ENCODE measurements around the gene NISCH. TPM values are rescaled to one million over a fixed set of nuclear protein-coding genes. Genes with fewer than 3 reads are reported as not detected.

The NISCH gene
- total RNA-seq, 1 experiment from 2014 or later = 85.0 TPM

- Mint-ChIP-seq H3K36me3 (no peaks in the 10 kb centered on the region), H3K27me3 (ENCODE audit: low read depth) (no peaks in the 10 kb centered on the region), H3K27ac (no peak overlapping the region), H3K9me3 (no peaks in the 10 kb centered on the region), H3K4me1 (peaks cover 12% of the 10 kb centered on the region), H3K4me3 (no peak overlapping the region)
- 0 out of 2 replicates have a peak, but pooled peaks have one; percentile 28 for ATAC-seq
- ChIA-PET POLR2A (no interaction called here), CTCF (interaction anchor here (0.9 to 3.3 kb wide), 3 partner anchors 11 to 34 kb away, joined by 3 to 15 read pairs (median 4); no protein-coding TSS in a partner anchor)
- no peak for DNase-seq (ENCODE audit: low spot score)
- TF ChIP-seq ZNF416 (CRISPR knock-in tag; IDR thresholded peaks at IDR 0.05) (no peak), PRRX2 (CRISPR knock-in tag; IDR thresholded peaks at IDR 0.05) (no peak), SOX15 (CRISPR knock-in tag; IDR thresholded peaks at IDR 0.05) (no peak), ZNF121 (CRISPR knock-in tag; IDR thresholded peaks at IDR 0.05) (no peak), SMAD4 (CRISPR knock-in tag; IDR thresholded peaks at IDR 0.05) (no peak), ZNF317 (CRISPR knock-in tag; IDR thresholded peaks at IDR 0.05; ENCODE audit: borderline replicate concordance, low read depth) (no peak), MXD4 (CRISPR knock-in tag; IDR thresholded peaks at IDR 0.05; ENCODE audit: borderline replicate concordance) (no peak), FOXP1 (CRISPR knock-in tag; IDR thresholded peaks at IDR 0.05; ENCODE audit: borderline replicate concordance) (no peak), FOXJ3 (CRISPR knock-in tag; IDR thresholded peaks at IDR 0.05; ENCODE audit: borderline replicate concordance) (no peak), NR3C1 (CRISPR knock-in tag; conservative IDR thresholded peaks at IDR 0.05; ENCODE audit: low read depth) (no peak), ETV6 (CRISPR knock-in tag; IDR thresholded peaks at IDR 0.05) (no peak), FOXK1 (CRISPR knock-in tag; IDR thresholded peaks at IDR 0.05) (no peak), OVOL2 (CRISPR knock-in tag; IDR thresholded peaks at IDR 0.05; ENCODE audit: borderline replicate concordance) (no peak), ZNF532 (CRISPR knock-in tag; IDR thresholded peaks at IDR 0.05; ENCODE audit: borderline replicate concordance) (no peak), FOXP4 (CRISPR knock-in tag; IDR thresholded peaks at IDR 0.05) (no peak), MAX (CRISPR knock-in tag; IDR thresholded peaks at IDR 0.05) (no peak), USF2 (CRISPR knock-in tag; IDR thresholded peaks at IDR 0.05) (no peak), CDX4 (CRISPR knock-in tag; IDR thresholded peaks at IDR 0.05; ENCODE audit: borderline replicate concordance) (no peak)
These were observed 32.2 kb upstream of the NISCH start for GRCh38 chr3:52423173-52423572.
